Measurements from ENCODE around the gene DCDC2C. TPM values are rescaled to one million over a fixed set of nuclear protein-coding genes. Genes with fewer than 3 reads are reported as not detected.

DCDC2C gene
- polyA plus RNA-seq, 3 donors: not detected

DNA sequence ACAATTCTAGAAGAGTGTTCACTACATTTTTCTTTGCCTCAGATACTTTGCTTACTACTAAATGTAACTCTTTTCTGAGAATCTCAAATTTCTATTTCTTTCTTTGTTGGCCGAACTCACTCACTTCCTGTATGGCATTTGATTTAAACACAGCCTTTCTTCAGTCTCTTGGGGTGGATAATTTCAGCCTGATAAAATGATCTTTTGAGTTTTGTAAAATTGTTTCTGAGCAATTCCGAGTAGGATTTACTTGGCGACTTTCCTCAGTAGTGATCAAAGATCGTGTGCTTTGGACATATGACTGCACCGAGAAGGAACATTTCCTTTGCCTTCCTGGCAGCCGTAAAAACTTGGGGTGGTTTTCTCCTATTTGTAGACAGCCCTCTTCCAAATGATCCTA, 127.4 kb downstream of the DCDC2C start:
- Mint-ChIP-seq H3K4me1 (no peaks in the 10 kb centered on the region), H3K36me3 (no peaks in the 10 kb centered on the region), H3K4me3 (peak overlapping the region in 1 of 2 donors; percentile 3), H3K9me3 (peaks cover 0 to 2% (median 0%) of the 10 kb centered on the region in 7 donors), H3K27ac (no peak overlapping the region), H3K27me3 (ENCODE audit: low read depth in 3 of 3) (peaks cover 0 to 2% (median 2%) of the 10 kb centered on the region in 3 donors)
- H3K79me2 ChIP-seq (ENCODE audit: insufficient read depth, low read length): no peaks in the 10 kb centered on the region
- H3K9ac ChIP-seq (ENCODE audit: insufficient read depth, low read length, poor library complexity, severe bottlenecking): no peak overlapping the region
- WGBS (ENCODE audit: insufficient coverage): 100% methylated on average over 4 of the region's 6 CpGs
- H3K4me1 ChIP-seq (ENCODE audit: control insufficient read depth in 1 of 2, insufficient read depth in 2 of 2, low read length in 2 of 2): no peaks in the 10 kb centered on the region
- TF ChIP-seq, protein P1, sequence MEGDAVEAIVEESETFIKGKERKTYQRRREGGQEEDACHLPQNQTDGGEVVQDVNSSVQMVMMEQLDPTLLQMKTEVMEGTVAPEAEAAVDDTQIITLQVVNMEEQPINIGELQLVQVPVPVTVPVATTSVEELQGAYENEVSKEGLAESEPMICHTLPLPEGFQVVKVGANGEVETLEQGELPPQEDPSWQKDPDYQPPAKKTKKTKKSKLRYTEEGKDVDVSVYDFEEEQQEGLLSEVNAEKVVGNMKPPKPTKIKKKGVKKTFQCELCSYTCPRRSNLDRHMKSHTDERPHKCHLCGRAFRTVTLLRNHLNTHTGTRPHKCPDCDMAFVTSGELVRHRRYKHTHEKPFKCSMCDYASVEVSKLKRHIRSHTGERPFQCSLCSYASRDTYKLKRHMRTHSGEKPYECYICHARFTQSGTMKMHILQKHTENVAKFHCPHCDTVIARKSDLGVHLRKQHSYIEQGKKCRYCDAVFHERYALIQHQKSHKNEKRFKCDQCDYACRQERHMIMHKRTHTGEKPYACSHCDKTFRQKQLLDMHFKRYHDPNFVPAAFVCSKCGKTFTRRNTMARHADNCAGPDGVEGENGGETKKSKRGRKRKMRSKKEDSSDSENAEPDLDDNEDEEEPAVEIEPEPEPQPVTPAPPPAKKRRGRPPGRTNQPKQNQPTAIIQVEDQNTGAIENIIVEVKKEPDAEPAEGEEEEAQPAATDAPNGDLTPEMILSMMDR (IDR thresholded peaks at IDR 0.05): no peak
- DNase-seq: no peak
- no peaks in the 10 kb centered on the region for H3K36me3 ChIP-seq (replicated peaks in 1 of 2; ENCODE audit: control insufficient read depth in 1 of 2, insufficient read depth in 2 of 2, low read length in 2 of 2)
- no peaks in the 10 kb centered on the region for H3K9me3 ChIP-seq (replicated peaks in 1 of 2; ENCODE audit: control insufficient read depth in 1 of 2, insufficient read depth in 1 of 2, low read length in 2 of 2)
- no peaks in the 10 kb centered on the region for H3K27me3 ChIP-seq (ENCODE audit: control insufficient read depth in 2 of 2, insufficient read depth in 2 of 2, low read length in 2 of 2)
- no peak overlapping the region for H2AFZ ChIP-seq (ENCODE audit: insufficient read depth, low read depth, low read length, poor library complexity, severe bottlenecking)
- no peak overlapping the region for H3K27ac ChIP-seq (ENCODE audit: low read depth in 1 of 2, low read length in 2 of 2)
- no peak overlapping the region for H3K4me2 ChIP-seq (replicated peaks; ENCODE audit: extremely low read depth, low read length, poor library complexity, severe bottlenecking)
- intact Hi-C loops (cut with micrococcal nuclease): no loop called here
- no peaks in the 10 kb centered on the region for H4K20me1 ChIP-seq (ENCODE audit: insufficient read depth, low read length)
- no peak overlapping the region for H3K4me3 ChIP-seq (replicated peaks in 1 of 3; ENCODE audit: low read depth in 2 of 3, low read length in 3 of 3)

DNA sequence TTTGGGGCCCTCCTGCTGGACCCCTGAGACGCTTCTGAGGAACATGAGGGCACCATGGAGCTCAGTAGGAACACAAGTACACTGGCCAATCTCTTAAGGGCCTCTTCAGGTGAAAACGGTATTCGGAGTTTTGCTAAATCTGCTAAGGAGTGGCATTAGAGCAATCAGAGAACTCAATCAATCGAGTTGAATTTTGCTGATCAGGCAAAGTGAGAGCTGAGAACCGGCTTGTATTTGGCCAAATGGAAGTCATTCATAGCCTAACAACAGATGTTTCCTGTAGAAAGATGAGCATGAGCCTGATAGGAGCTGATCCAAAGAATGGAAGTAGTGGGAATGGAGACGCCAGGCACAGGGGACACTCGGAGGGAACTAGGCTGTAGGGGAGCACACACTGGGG, 133.7 kb downstream of the DCDC2C start:
- Histone ChIP-seq H4K20me1 (ENCODE audit: insufficient read depth, low read length) (no peaks in the 10 kb centered on the region), H3K27me3 (ENCODE audit: control insufficient read depth in 2 of 2, insufficient read depth in 2 of 2, low read length in 2 of 2) (no peaks in the 10 kb centered on the region), H3K4me2 (replicated peaks; ENCODE audit: extremely low read depth, low read length, poor library complexity, severe bottlenecking) (no peak overlapping the region), H3K27ac (ENCODE audit: low read depth in 1 of 2, low read length in 2 of 2) (no peak overlapping the region), H3K9ac (ENCODE audit: insufficient read depth, low read length, poor library complexity, severe bottlenecking) (no peak overlapping the region), H3K4me1 (ENCODE audit: control insufficient read depth in 1 of 2, insufficient read depth in 2 of 2, low read length in 2 of 2) (no peaks in the 10 kb centered on the region), H3K79me2 (ENCODE audit: insufficient read depth, low read length) (no peaks in the 10 kb centered on the region), H2AFZ (ENCODE audit: insufficient read depth, low read depth, low read length, poor library complexity, severe bottlenecking) (no peak overlapping the region), H3K36me3 (replicated peaks in 1 of 2; ENCODE audit: control insufficient read depth in 1 of 2, insufficient read depth in 2 of 2, low read length in 2 of 2) (no peaks in the 10 kb centered on the region), H3K9me3 (replicated peaks in 1 of 2; ENCODE audit: control insufficient read depth in 1 of 2, insufficient read depth in 1 of 2, low read length in 2 of 2) (no peaks in the 10 kb centered on the region), H3K4me3 (replicated peaks in 1 of 3; ENCODE audit: low read depth in 2 of 3, low read length in 3 of 3) (no peak overlapping the region)
- H3K9me3 Mint-ChIP-seq: peaks cover 0 to 3% (median 0%) of the 10 kb centered on the region in 7 donors
- H3K36me3 Mint-ChIP-seq: no peaks in the 10 kb centered on the region
- H3K4me1 Mint-ChIP-seq: no peaks in the 10 kb centered on the region
- intact Hi-C loops (cut with micrococcal nuclease): no loop called here
- no peak for DNase-seq
- no peak overlapping the region for H3K27ac Mint-ChIP-seq
- 84% methylated on average over 7 of the region's 7 CpGs for WGBS (ENCODE audit: insufficient coverage)
- H3K27me3 Mint-ChIP-seq (ENCODE audit: low read depth in 3 of 3): peaks cover 0 to 4% (median 2%) of the 10 kb centered on the region in 3 donors
- TF ChIP-seq, protein P1 (IDR thresholded peaks at IDR 0.05): no peak
- no peak overlapping the region for H3K4me3 Mint-ChIP-seq

All from CD14-positive monocyte (primary cell).